ENCODE measurements around the gene SCYL1. TPM values are rescaled to one million over a fixed set of nuclear protein-coding genes. Genes with fewer than 3 reads are reported as not detected.

Gene SCYL1
- total and polyA plus RNA-seq, 12 donors, result 47.4 to 130 (median 56.7) TPM

DNA sequence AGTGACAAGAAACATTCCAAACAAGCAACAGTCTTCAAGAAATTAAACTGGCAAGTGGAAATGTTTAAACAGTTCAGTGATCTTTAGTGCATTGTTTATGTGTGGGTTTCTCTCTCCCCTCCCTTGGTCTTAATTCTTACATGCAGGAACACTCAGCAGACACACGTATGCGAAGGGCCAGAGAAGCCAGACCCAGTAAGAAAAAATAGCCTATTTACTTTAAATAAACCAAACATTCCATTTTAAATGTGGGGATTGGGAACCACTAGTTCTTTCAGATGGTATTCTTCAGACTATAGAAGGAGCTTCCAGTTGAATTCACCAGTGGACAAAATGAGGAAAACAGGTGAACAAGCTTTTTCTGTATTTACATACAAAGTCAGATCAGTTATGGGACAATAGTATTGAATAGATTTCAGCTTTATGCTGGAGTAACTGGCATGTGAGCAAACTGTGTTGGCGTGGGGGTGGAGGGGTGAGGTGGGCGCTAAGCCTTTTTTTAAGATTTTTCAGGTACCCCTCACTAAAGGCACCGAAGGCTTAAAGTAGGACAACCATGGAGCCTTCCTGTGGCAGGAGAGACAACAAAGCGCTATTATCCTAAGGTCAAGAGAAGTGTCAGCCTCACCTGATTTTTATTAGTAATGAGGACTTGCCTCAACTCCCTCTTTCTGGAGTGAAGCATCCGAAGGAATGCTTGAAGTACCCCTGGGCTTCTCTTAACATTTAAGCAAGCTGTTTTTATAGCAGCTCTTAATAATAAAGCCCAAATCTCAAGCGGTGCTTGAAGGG, 20.0 kb upstream of the SCYL1 start:
- peaks cover 3 to 48% (median 43%) of the 10 kb centered on the region in 9 donors for H3K4me1 ChIP-seq
- TF ChIP-seq, protein P1, sequence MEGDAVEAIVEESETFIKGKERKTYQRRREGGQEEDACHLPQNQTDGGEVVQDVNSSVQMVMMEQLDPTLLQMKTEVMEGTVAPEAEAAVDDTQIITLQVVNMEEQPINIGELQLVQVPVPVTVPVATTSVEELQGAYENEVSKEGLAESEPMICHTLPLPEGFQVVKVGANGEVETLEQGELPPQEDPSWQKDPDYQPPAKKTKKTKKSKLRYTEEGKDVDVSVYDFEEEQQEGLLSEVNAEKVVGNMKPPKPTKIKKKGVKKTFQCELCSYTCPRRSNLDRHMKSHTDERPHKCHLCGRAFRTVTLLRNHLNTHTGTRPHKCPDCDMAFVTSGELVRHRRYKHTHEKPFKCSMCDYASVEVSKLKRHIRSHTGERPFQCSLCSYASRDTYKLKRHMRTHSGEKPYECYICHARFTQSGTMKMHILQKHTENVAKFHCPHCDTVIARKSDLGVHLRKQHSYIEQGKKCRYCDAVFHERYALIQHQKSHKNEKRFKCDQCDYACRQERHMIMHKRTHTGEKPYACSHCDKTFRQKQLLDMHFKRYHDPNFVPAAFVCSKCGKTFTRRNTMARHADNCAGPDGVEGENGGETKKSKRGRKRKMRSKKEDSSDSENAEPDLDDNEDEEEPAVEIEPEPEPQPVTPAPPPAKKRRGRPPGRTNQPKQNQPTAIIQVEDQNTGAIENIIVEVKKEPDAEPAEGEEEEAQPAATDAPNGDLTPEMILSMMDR (IDR thresholded peaks at IDR 0.05), result no peak
- WGBS, 2 donors, result 4 to 7% methylated on average over 8 of the region's 8 CpGs
- intact Hi-C loops (cut with DNase I), result loop anchor here in 6 of 10 donors (2.0 to 5.0 kb wide), 6 partner anchors 33 to 123 kb away; partner anchors contain the start of genes NEAT1 (in 1 of the 6) and SLC25A45 (in 1 of the 6)
- H3K27ac ChIP-seq, result peak overlapping the region; percentile 45 to 100 (median 99)
- H3K27me3 ChIP-seq, result no peaks in the 10 kb centered on the region
- H3K36me3 ChIP-seq, result peaks cover 0 to 70% (median 47%) of the 10 kb centered on the region in 9 donors
- peak overlapping the region; percentile 68 to 88 (median 84) for H3K4me3 ChIP-seq
- DNase-seq (no peak), ATAC-seq (no peak)
- no peaks in the 10 kb centered on the region for H3K9me3 ChIP-seq

GRCh38 chr11:65505466-65506289, 19.2 kb upstream of the SCYL1 start:
- ATAC-seq (no peak), DNase-seq (no peak)
- peak overlapping the region; percentile 68 to 88 (median 84) for H3K4me3 ChIP-seq
- no peaks in the 10 kb centered on the region for H3K9me3 ChIP-seq
- H3K4me1 ChIP-seq, result peaks cover 3 to 53% (median 43%) of the 10 kb centered on the region in 9 donors
- H3K36me3 ChIP-seq, result peaks cover 0 to 64% (median 47%) of the 10 kb centered on the region in 9 donors
- H3K27ac ChIP-seq, result peak overlapping the region; percentile 45 to 100 (median 99)
- intact Hi-C loops (cut with DNase I), result loop anchor here in 5 of 10 donors (2.0 to 5.0 kb wide), 5 partner anchors 33 to 123 kb away; partner anchors contain the start of gene SLC25A45 (in 1 of the 5)
- WGBS, 2 donors, result 13 to 14% methylated on average over 12 of the region's 12 CpGs
- no peaks in the 10 kb centered on the region for H3K27me3 ChIP-seq
- TF ChIP-seq, protein P1 (IDR thresholded peaks at IDR 0.05), result no peak

DNA sequence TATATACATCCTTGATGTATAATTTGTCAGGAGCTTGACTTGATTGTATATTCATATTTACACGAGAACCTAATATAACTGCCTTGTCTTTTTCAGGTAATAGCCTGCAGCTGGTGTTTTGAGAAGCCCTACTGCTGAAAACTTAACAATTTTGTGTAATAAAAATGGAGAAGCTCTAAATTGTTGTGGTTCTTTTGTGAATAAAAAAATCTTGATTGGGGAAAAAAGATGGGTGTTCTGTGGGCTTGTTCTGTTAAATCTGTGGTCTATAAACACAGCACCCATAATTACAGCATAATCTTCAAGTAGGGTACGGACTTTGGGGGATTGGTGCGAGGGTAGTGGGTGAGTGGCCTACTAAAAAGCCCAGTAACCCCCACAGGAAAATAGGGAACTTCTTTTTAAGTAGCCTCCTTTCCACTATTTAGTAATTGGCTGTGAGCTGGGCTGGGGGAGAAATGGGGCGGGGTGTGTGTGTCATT, 18.6 kb upstream of the SCYL1 start:
- TF ChIP-seq, protein P1 (IDR thresholded peaks at IDR 0.05), result no peak
- Histone ChIP-seq H3K9me3 (no peaks in the 10 kb centered on the region), H3K4me3 (peak overlapping the region in 9 of 10 donors; percentile 68 to 88 (median 84)), H3K27me3 (no peaks in the 10 kb centered on the region), H3K27ac (peak overlapping the region in 9 of 10 donors; percentile 71 to 100 (median 99)), H3K36me3 (peaks cover 0 to 59% (median 47%) of the 10 kb centered on the region in 9 donors), H3K4me1 (peaks cover 3 to 58% (median 43%) of the 10 kb centered on the region in 9 donors)
- intact Hi-C loops (cut with DNase I), result loop anchor here in 3 of 10 donors (5.0 kb wide), 3 partner anchors 34 to 124 kb away; partner anchors contain the start of gene SLC25A45 (in 1 of the 3)
- DNase-seq, result no peak
- ATAC-seq, result no peak
- WGBS, 2 donors, result 28 to 35% methylated on average over 4 of the region's 4 CpGs

Data from heart right ventricle (tissue), 16 donors.